ENCODE measurements around the gene NRIP2. TPM values are rescaled to one million over a fixed set of nuclear protein-coding genes. Genes with fewer than 3 reads are reported as not detected.

NRIP2 gene
- total and polyA plus RNA-seq, 2 donors (not counting 1 experiment from before 2014, with no cell fraction given) = 0.08 to 0.17 TPM

GRCh38 chr12:2794736-2795289 lies 40.0 kb downstream of the NRIP2 start, which contains the start of gene FKBP4:
FKBP4 (plus strand) TSS chr12:2794970; CDS start chr12:2795140, 170 bp downstream.
- Histone ChIP-seq H3K9ac (ENCODE audit: insufficient read depth, low read length) (peak within 1 kb of the TSS; percentile 44), H3K4me3 (replicated peaks in 1 of 4; ENCODE audit: control extremely low read depth in 1 of 4, insufficient read depth in 1 of 4, low read depth in 3 of 4, low read length in 4 of 4) (peak within 1 kb of the TSS; percentile 62 to 86 (median 75)), H2AFZ (ENCODE audit: low read length) (peak within 1 kb of the TSS; percentile 88), H3K4me2 (ENCODE audit: extremely low read depth, insufficient read depth, low read length) (peak within 1 kb of the TSS; percentile 95), H3K27ac (ENCODE audit: insufficient read depth, low read length) (peak within 1 kb of the TSS; percentile 26), H4K20me1 (ENCODE audit: control insufficient read depth, extremely low read depth, insufficient read depth, low read length) (no peaks in the 10 kb centered on the region), H3K36me3 (ENCODE audit: control insufficient read depth, insufficient read depth, low read length) (peaks cover 14% of the 10 kb centered on the region), H3K79me2 (ENCODE audit: control insufficient read depth, insufficient read depth, low read length) (peaks cover 19% of the 10 kb centered on the region), H3K9me3 (ENCODE audit: control insufficient read depth, insufficient read depth, low read depth, low read length) (no peaks in the 10 kb centered on the region), H3K4me1 (ENCODE audit: control insufficient read depth, extremely low read depth, insufficient read depth, low read length) (peaks cover 2% of the 10 kb centered on the region), H3K27me3 (ENCODE audit: control insufficient read depth, insufficient read depth, low read length) (no peaks in the 10 kb centered on the region)
- TF ChIP-seq CTCF (conservative IDR thresholded peaks at IDR 0.05 in 1 of 2, IDR thresholded peaks at IDR 0.05 in 1 of 2; ENCODE audit: low read depth in 1 of 2, low read length in 2 of 2) (no peak), EZH2 (IDR thresholded peaks at IDR 0.05; ENCODE audit: low read length, missing control alignments) (no peak)
- peak; percentile 74 to 83 for DNase-seq (ENCODE audit: low read depth in 2 of 2)

- H3K79me2 ChIP-seq (ENCODE audit: control insufficient read depth, insufficient read depth, low read length) = peaks cover 19% of the 10 kb centered on the region
- peak overlapping the region; percentile 44 for H3K9ac ChIP-seq (ENCODE audit: insufficient read depth, low read length)
- no peak overlapping the region for H3K27ac ChIP-seq (ENCODE audit: insufficient read depth, low read length)
- no peaks in the 10 kb centered on the region for H3K27me3 ChIP-seq (ENCODE audit: control insufficient read depth, insufficient read depth, low read length)
- H4K20me1 ChIP-seq (ENCODE audit: control insufficient read depth, extremely low read depth, insufficient read depth, low read length) = no peaks in the 10 kb centered on the region
- peaks cover 2% of the 10 kb centered on the region for H3K4me1 ChIP-seq (ENCODE audit: control insufficient read depth, extremely low read depth, insufficient read depth, low read length)
- peak overlapping the region; percentile 72 for H3K4me2 ChIP-seq (ENCODE audit: extremely low read depth, insufficient read depth, low read length)
- peak overlapping the region; percentile 48 to 86 (median 62) for H3K4me3 ChIP-seq (replicated peaks in 1 of 4; ENCODE audit: control extremely low read depth in 1 of 4, insufficient read depth in 1 of 4, low read depth in 3 of 4, low read length in 4 of 4)
- TF ChIP-seq CTCF (conservative IDR thresholded peaks at IDR 0.05 in 1 of 2, IDR thresholded peaks at IDR 0.05 in 1 of 2; ENCODE audit: low read depth in 1 of 2, low read length in 2 of 2) = no peak
- no peak for TF ChIP-seq EZH2 (IDR thresholded peaks at IDR 0.05; ENCODE audit: low read length, missing control alignments)
- DNase-seq (ENCODE audit: low read depth in 2 of 2) = peak in 1 of 2 donors; percentile 48
- H3K36me3 ChIP-seq (ENCODE audit: control insufficient read depth, insufficient read depth, low read length) = peaks cover 13% of the 10 kb centered on the region
- peak overlapping the region; percentile 50 for H2AFZ ChIP-seq (ENCODE audit: low read length)
- H3K9me3 ChIP-seq (ENCODE audit: control insufficient read depth, insufficient read depth, low read depth, low read length) = no peaks in the 10 kb centered on the region
Observed at GRCh38 chr12:2794191-2794735, 40.6 kb downstream of the NRIP2 start.

- Histone ChIP-seq H3K9ac (ENCODE audit: insufficient read depth, low read length) (no peak overlapping the region), H3K4me3 (replicated peaks in 1 of 4; ENCODE audit: control extremely low read depth in 1 of 4, insufficient read depth in 1 of 4, low read depth in 3 of 4, low read length in 4 of 4) (no peak overlapping the region), H3K27me3 (ENCODE audit: control insufficient read depth, insufficient read depth, low read length) (no peaks in the 10 kb centered on the region), H3K79me2 (ENCODE audit: control insufficient read depth, insufficient read depth, low read length) (peaks cover 19% of the 10 kb centered on the region), H3K36me3 (ENCODE audit: control insufficient read depth, insufficient read depth, low read length) (peaks cover 11% of the 10 kb centered on the region), H4K20me1 (ENCODE audit: control insufficient read depth, extremely low read depth, insufficient read depth, low read length) (no peaks in the 10 kb centered on the region), H2AFZ (ENCODE audit: low read length) (no peak overlapping the region), H3K4me1 (ENCODE audit: control insufficient read depth, extremely low read depth, insufficient read depth, low read length) (peaks cover 2% of the 10 kb centered on the region), H3K4me2 (ENCODE audit: extremely low read depth, insufficient read depth, low read length) (no peak overlapping the region), H3K9me3 (ENCODE audit: control insufficient read depth, insufficient read depth, low read depth, low read length) (no peaks in the 10 kb centered on the region), H3K27ac (ENCODE audit: insufficient read depth, low read length) (no peak overlapping the region)
- no peak for DNase-seq (ENCODE audit: low read depth in 2 of 2)
- no peak for TF ChIP-seq EZH2 (IDR thresholded peaks at IDR 0.05; ENCODE audit: low read length, missing control alignments)
- no peak for TF ChIP-seq CTCF (conservative IDR thresholded peaks at IDR 0.05 in 1 of 2, IDR thresholded peaks at IDR 0.05 in 1 of 2; ENCODE audit: low read depth in 1 of 2, low read length in 2 of 2)
Observed at GRCh38 chr12:2793561-2793960, 41.3 kb downstream of the NRIP2 start.

Data from fibroblast of lung (primary cell).